Chondrocyte (in vitro differentiated cells): ENCODE results near the gene U2AF2. TPM values are rescaled to one million over a fixed set of nuclear protein-coding genes. Genes with fewer than 3 reads are reported as not detected.

ENCODE experiments used
- DNase-seq: peaks from one replicate; pipeline ENCODE4 v3.0.0; 2021; ENCODE audit warnings: mixed read lengths, low spot score
- H3K27ac Mint-ChIP-seq: one replicate; pipeline ENCODE4 v1.8.0; 2021; ENCODE audit warnings: mild to moderate bottlenecking, moderate library complexity, mixed read lengths; ENCODE audit not compliant: unreplicated experiment
- H3K27me3 Mint-ChIP-seq: 2 replicates; pipeline ENCODE4 v1.8.0; 2021; ENCODE audit warnings: low read depth, mixed read lengths
- H3K36me3 Mint-ChIP-seq: 2 replicates; pipeline ENCODE4 v1.8.0; 2021; ENCODE audit warnings: low read depth, mixed read lengths
- H3K4me1 Mint-ChIP-seq: 2 replicates; pipeline ENCODE4 v1.8.0; 2021; ENCODE audit warnings: low read depth, mild to moderate bottlenecking, mixed read lengths
- H3K4me3 Mint-ChIP-seq: one replicate; pipeline ENCODE4 v1.8.0; 2021; ENCODE audit warnings: mild to moderate bottlenecking, moderate library complexity, mixed read lengths; ENCODE audit not compliant: unreplicated experiment
- H3K9me3 Mint-ChIP-seq: 2 replicates; pipeline ENCODE4 v1.8.0; 2021; ENCODE audit warnings: low read depth, mixed read lengths
- CTCF ChIP-seq: fragments of 200-600 bp; sonication (generic); IDR thresholded peaks from 2 replicates; pipeline ENCODE4 v1.5.0; 2021; ENCODE audit warnings: antibody characterized with exemption, mild to moderate bottlenecking, moderate library complexity
- total RNA-seq: library from RNA; stranded (reverse); gene quantifications from 3 replicates; pipeline ENCODE4 v1.2.1, GENCODE V29; 2021

U2AF2 gene
- total RNA-seq, 1 donor from 2014 or later, result 129 TPM

DNA sequence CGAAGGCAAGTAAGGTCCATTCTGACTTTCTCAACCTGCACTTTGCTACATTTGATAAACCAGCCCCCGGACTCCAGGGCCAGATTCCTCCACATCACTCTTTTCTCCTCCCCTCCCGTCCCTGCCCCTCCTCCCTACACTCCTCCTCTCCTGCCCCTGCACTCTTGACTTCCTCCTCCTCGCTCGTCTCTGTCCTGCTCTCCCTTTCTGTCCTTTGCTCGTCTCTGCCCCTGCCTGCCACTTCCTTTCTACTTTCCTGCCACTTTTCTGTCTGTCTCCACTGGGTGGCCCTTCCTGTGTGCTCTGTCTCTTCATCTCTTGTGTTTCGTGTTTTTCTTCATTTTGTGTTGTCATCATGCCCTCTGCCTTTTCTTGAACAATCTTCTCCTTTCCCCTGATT, 7.0 kb downstream of the U2AF2 start:
- Mint-ChIP-seq H3K9me3 (no peaks in the 10 kb centered on the region), H3K4me3 (no peak overlapping the region), H3K27me3 (no peaks in the 10 kb centered on the region), H3K36me3 (peaks cover 29% of the 10 kb centered on the region), H3K27ac (peak overlapping the region; percentile 22), H3K4me1 (peaks cover 24% of the 10 kb centered on the region)
- TF ChIP-seq CTCF, result no peak
- no peak for DNase-seq

DNA sequence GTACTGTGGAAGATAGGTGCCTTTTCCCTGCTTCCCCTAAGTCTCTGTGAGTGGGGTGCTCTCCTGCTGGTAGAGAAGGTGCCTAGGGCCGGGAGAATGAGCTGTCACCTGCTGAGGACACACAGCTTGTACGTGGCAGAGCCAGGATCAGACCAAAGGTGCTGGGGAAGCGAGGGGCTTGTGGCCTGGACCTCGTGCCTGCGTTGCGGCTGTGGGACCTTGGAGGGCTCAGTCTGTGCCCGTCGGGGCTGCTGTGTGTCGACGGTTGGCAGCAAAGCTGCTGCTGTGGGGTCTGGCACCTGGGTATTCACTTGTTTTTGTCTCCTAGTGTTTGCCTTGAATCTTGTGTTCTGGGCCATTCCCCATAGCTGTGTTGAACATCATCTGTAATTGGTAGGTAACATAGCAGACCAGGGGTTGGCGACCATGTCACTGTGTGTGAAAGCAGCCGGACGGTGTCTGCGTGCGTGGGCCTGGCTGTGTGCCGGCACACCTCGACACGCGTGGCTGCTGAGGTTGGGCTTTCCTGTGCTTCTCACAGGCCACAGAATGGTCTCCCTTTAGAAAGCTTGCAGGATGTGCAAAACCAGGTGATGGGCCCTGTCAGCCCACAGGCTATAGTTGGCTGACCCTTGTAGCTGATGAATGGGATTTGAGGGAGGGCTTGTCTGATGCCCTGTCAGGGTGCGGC, 9.2 kb downstream of the U2AF2 start:
- Mint-ChIP-seq H3K9me3 (no peaks in the 10 kb centered on the region), H3K4me1 (peaks cover 6% of the 10 kb centered on the region), H3K27ac (no peak overlapping the region), H3K4me3 (no peak overlapping the region), H3K36me3 (peaks cover 32% of the 10 kb centered on the region), H3K27me3 (no peaks in the 10 kb centered on the region)
- TF ChIP-seq CTCF, result no peak
- DNase-seq, result peak; percentile 76

DNA sequence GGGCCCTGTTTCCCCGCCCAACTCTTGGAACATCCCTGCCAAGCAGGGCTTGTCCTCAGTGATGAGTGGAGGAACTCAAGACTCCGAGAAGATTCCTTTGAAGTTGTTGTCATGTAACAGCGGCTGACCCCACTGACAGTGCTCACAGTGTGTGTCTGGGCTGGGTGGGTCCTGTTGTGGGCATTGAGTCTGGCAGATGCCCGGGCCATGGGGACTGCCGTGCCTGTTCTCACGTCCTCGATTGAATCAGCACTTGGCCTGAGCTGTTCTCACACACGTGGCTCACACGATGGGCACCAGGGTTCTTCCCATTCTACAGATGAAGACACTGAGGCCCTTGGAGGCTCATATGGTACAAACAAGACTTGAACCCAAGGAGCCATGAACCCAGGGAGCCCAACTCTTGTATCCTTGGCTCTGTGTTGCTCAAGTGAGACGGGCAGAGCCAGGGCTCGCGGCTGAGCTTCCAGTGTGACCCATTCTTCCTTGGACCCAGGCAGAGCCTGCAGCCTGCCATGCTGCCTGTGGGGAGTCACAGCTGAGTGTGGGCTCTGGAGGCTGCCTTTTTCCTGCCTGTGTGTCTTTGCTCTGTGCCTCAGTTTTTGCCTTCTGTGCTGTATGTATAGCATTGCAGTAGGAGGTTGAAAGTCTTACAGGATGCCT, 11.6 kb downstream of the U2AF2 start:
- no peaks in the 10 kb centered on the region for H3K9me3 Mint-ChIP-seq
- no peak overlapping the region for H3K27ac Mint-ChIP-seq
- H3K36me3 Mint-ChIP-seq, result peaks cover 34% of the 10 kb centered on the region
- peak; percentile 75 for DNase-seq
- H3K27me3 Mint-ChIP-seq, result no peaks in the 10 kb centered on the region
- no peak for TF ChIP-seq CTCF
- H3K4me3 Mint-ChIP-seq, result no peak overlapping the region
- peaks cover 2% of the 10 kb centered on the region for H3K4me1 Mint-ChIP-seq

DNA sequence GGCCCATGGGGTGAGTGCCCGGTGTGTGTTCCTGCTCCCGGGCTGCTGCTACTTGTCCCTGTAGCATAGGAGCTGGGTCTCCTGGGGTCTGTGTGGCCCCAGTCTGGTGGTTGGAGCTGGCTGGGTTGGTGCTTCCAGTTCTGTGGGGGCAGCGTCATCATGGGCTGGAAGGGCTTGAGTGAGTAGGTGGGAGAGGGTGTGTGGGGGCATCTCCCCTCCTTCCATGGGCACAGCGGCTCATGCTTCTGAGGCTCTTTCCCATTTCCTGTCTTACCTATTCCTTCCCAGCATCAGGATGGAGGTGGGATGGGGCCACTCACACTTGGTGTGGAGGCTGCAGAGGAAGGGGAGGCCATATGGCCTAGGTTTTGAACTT, 12.2 kb downstream of the U2AF2 start:
- peak; percentile 67 for DNase-seq
- H3K27ac Mint-ChIP-seq, result no peak overlapping the region
- H3K27me3 Mint-ChIP-seq, result no peaks in the 10 kb centered on the region

DNA sequence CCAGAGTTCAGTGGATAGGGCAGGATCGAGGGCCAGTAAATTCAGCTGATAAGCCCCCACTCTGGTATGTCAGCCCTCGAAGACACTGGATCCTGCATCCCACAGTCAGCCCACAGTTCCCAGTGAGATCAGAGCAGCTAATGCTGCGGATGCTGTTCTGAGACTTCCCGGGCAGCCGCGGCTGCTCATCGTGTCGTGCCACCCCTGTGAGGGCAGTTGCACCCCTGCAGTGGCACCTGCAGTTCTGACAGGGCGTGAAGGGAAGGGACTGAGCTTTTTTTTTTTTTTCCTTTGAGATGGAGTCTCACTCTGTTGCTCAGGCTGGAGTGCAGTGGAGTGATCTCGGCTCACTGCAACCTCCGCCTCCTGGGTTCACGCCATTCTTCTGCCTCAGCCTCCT, 12.7 kb downstream of the U2AF2 start:
- H3K4me1 Mint-ChIP-seq, result peaks cover 8% of the 10 kb centered on the region
- no peaks in the 10 kb centered on the region for H3K9me3 Mint-ChIP-seq
- no peak for TF ChIP-seq CTCF
- no peak overlapping the region for H3K27ac Mint-ChIP-seq
- no peaks in the 10 kb centered on the region for H3K27me3 Mint-ChIP-seq
- peaks cover 29% of the 10 kb centered on the region for H3K36me3 Mint-ChIP-seq
- DNase-seq, result no peak
- no peak overlapping the region for H3K4me3 Mint-ChIP-seq

More for the DNA sequence above, 12.2 kb downstream of the U2AF2 start:
- Mint-ChIP-seq H3K9me3 (no peaks in the 10 kb centered on the region), H3K36me3 (peaks cover 30% of the 10 kb centered on the region), H3K4me3 (no peak overlapping the region), H3K4me1 (peaks cover 4% of the 10 kb centered on the region)
- no peak for TF ChIP-seq CTCF
